Stimulated activated CD4-positive, alpha-beta T cell treated with anti-CD3 and anti-CD28 coated beads, Interleukin-1b, Interleukin-23, amount 100 ng/mL, for 1 hour (primary cell): ENCODE data around the gene MAN1A1.

Experiments used
- DNase-seq, 2 donors: peaks; one replicate each; pipeline ENCODE4 v3.0.0-alpha.2; 2020; ENCODE audit warnings: low read depth in 2 of 2

The MAN1A1 gene

DNA sequence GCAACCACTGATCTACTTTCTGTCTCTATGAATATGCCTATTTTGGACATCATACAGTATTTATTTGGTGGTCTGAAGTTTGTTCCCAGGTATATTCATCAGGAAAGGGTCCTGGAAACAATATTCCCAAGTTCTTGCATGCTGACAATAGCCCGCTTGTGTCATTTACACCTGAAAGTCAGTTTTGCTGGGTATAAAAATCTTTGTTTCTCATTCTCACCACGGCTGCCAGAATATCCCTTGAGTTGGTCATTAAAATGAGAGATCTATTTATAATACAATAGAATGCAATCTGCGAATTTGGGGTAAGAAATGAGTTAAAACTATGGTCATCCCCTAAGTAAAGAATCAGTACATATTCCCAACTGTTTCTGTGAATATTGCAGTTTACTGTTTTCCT is 79.0 kb downstream of the MAN1A1 start:
- no peak for DNase-seq

DNA sequence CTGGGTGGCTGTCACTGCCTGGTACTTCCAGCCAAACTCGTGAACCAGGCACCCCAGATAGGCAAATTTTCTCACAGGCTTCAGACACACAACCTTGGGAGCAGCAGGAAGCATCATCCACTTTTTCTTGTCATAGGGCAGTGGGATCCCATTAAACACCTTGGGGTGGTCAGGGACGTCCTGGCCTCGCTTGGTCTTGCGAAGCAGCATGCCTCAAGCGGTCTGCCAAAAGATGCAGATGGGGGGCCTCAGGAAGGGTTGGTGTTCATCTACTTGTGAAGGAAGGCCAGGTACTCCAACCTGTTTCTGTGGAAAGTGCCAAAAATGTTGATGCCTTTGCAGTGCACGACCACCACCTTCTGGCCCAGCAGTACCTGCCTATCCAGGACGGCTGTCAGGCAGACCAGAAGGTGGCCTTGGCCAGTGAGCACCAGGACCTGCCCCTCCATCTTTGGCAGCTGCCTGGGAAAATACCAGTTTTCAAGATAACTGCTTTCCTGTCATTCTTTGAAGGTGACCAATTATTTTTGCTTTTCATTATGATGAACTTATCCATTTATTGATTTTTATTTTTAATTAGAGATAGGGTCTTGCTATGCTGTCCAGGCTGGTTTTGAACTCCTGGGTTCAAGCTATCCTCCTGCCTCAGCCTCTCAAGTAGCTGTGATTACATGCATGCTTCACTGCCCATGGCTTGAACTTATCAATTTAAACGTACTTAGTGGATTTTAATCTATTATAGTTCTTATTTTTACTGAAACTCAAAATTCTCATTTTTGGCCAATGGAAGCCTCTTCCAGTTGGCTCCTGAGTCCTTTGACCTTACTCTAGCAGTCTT is 80.1 kb downstream of the MAN1A1 start:
- DNase-seq: no peak

DNA sequence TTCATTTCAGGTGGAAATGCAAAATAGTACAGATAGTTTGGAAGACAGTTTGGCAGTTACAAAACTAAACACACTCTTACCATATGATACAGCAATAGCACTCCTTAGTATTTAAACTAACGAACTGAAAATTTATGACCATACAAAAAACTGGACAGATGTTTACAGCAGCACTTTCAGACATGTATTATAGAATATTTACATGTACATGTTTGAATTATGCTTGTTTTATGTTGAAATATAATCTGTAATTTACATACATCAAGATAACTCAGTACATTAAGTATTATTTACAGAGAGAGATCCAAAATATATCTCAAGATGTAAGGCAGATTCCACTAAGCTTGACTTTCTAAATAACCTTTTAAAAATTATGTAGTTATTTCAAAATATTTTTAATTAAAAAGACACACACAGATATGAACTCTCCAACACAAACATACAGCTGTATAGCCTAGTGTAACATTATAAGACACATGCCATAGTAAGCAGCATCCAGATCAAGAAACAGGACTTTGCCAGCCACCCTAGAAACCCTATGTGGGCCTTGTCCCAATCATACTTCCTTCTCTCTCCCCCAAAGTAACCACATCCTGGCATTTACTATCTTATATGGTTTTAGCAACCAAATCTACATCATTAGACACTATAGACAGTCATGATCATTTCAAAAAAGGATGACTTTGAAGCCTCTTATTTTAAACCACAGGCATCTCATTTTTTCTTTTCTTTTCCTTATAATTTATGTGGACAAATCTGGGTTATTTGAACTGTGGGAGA is 82.2 kb downstream of the MAN1A1 start:
- DNase-seq: no peak

DNA sequence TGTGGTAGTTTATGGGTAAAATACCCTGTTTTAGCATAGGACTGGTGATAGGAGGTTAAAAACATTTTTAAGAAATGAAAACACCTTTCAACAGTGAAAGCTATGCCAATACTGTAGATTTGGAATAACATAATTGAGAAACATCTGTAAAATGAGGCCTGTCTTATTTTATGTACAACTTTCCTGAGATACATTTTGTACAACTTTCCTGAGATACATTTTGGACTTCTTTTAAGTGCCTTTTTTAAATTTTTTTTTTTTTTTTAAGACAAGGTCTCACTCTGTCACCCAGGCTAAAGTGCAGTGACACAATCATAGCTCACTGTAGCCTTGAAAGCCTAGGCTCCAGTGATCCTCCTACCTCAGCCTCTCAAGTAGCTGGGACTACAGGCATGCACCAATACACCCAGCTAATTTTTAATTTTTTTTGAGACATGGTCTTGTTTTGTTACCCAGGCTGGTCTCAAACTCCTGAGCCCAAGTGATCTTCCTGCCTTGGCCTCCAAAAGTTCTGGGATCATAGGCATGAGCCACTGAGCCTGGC is 84.6 kb downstream of the MAN1A1 start:
- DNase-seq: no peak

DNA sequence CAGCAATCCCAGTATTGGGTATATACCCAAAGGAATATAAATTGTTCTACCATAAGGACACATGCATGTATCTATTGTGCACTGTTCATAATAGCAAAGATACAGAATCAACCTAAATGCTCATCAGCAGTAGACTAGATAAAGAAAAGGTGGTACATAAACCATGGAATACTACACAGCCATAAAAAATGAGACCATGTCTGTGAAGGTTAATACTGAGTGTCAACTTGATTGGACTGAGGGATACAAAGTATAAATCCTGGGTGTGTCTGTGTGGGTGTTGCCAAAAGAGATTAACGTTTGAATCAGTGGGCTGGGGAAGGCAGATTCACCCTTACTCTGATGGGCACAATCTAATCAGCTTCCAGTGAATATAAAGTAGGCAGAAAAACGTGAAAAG is 86.9 kb downstream of the MAN1A1 start:
- DNase-seq: no peak

DNA sequence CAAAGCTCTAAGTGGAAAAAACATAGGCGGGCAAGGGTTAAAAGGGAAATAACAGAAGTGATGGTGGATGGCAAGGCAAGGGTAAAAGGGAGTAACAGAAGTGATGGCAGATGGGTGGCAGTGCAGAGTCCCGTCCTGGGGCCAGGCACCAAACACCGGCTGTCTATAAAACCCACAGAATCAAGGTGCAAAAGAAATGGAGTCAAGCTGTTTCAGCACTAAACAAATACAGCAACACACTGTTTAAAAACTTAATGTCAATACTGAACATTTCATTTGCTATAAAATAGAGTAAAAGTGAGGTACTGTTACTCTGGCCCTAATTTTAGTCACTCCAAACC is 87.6 kb downstream of the MAN1A1 start:
- DNase-seq: no peak

DNA sequence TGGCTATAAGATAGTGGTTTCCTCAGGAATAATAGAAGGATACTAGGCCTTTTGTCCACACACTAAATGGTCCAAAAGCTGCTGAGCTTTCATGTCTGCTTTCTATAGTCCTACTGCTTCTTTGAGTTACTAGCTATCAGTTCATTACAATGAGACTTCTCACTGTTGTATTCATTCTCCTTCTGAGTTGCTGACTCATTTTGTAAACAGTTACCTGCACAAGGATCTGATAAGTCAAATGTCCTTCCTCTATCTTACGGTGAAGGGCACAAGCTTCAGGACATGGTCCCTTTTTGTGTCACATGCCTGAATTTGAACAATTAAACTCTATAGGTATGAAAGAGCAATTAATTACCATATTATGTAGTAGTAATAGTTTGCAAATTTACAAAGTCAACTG is 90.5 kb downstream of the MAN1A1 start:
- DNase-seq: no peak

DNA sequence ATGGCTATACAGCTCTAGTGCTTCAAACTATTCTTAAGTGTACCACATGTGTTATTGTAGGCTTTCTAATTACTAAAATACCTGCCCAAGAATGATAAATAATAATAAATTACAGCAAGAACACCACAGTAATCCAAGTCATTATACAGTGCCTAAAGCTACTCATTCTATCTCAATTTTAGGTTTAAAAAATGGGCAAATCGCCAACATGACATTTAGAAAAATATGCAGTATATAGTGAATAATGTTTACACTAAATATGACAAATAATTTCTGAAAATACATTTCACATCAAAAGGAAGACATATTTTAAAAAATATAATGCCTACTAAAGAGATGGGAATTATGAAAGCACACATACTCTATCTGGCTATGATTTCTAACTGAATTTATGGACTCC is 91.8 kb downstream of the MAN1A1 start:
- no peak for DNase-seq

DNA sequence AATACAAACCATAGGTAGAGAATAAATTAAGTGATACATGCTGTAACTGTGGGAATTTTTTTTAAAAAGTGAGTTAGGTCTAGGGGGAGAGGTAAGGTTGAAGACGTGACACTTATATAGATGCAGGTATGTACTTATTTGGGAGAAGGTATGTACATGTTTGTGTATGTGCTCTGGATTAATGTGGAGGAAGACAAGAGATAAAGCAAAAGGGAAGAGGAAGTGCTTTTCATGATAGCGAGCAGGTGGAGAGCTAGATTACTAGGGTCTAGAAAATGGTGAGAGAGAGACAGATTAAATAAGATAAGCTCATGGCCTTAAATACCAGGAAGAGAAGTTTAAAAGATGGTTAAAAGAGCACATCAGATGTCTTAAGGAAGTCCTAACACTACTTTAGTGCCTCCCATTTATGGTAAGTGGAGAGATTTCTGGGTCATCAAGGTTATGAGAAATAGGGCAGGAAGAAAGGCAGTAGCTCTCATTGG is 92.5 kb downstream of the MAN1A1 start:
- DNase-seq: no peak

DNA sequence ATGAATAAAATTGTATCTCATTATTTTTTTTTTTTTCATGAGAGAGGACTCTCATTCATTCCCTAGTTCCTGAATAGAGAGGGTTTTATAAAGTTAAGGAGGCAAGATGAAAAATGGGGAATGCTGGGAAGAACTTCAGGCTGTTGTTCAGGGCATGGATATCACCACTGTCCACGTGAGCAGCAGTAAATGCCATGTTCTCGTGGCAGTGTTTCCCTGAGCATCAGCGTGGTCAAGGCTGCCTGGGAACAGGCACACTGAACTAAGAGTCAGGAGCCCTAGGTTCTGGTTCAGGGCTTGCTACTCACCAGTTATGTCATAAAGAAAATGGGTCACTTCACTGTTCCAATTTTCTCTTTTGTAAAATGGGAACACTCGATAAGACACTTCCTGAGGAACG is 93.2 kb downstream of the MAN1A1 start:
- no peak for DNase-seq

DNA sequence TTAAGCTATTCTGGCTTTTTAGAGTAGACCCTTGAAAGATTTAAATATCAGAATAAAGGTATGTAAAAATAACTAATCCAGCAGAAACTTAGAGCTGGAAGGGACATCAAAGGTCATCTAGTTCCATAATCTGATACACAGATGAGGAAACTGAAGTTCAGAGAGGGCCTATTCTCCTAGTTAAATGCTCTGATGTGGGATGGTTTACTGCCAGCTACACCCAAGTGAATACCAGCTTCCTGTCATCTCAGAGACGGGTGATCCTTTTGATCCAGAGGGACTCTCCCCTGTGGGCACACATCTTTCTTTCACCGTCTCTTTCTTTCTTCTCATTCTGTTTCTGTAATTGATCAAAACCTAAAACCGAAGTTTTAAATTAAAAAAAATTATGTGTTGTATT is 94.1 kb downstream of the MAN1A1 start:
- DNase-seq: no peak

DNA sequence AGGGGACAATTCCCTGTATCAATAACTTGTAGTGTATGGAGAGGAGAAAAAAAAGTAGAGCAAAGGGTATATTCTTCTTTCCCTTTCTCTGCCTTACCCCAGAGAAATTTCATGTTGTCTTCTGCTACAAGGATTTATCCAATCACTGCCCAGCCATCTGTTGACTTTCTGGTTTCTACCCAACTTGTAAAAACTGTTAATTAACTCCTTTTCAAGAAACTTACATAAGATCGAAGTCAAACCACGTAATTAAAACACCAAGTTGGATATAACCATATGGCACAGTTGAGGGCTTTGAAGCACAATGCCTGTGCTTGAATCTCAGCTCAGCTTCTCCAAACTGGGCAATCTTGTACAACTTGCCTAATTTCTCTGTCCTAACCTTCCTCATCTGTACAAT is 99.5 kb downstream of the MAN1A1 start:
- no peak for DNase-seq

DNA sequence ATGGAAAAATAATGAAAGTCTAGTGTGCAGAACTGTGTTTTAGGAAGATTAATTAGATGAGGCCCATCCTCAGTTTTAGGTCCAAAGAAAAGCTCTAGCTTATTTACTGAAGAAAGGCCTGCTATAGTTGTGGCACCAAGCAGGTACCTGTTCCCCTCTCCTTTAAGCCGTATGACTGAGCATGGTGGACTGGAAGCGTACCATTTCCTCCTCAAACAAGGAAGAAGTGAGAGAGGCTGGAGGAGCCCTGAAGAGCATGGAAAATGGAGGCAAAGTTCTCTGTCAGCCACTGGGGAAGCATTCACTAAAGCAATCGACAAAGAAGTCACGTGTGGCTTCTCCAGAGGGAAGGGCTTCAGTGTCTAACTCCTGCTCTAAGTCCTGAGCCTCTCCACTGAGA is 100.2 kb downstream of the MAN1A1 start:
- DNase-seq: no peak

DNA sequence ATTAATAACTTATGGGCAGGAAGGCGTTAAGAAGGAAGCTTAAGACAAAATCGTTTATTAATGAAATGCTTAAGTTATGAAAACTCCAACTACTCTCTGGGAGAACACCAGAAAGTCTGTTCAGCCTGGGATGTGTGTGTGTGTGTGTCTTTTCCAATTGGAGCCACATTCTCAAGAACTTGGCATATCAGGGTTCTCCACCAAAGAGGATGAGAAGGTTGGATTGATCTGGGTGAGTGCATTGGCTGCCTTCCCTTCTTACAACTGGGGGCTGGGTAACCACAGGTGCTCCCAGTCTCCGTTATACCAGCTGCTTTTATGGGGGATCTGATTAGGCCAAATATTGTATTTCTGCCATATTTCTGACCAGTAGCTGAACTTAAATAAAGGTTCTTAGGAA is 102.1 kb downstream of the MAN1A1 start:
- DNase-seq: no peak

DNA sequence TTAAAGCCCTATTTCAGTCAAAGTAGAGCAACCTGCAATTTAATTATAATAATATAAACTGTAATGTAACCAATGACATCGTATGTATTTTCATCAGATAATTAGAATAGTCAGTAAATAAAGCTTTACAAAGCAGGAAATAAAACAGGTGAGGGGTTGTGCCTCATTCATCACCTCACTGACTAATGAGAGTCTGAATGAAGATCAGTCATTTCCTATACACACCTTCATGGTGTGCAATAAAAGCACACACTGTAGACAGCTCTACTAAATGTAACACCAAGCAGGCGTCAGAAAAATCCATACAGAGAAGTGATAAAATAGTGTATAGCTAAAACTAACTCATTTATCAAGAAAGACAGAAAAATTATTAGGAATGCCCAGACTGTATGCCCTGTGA is 105.9 kb downstream of the MAN1A1 start:
- DNase-seq: no peak

DNA sequence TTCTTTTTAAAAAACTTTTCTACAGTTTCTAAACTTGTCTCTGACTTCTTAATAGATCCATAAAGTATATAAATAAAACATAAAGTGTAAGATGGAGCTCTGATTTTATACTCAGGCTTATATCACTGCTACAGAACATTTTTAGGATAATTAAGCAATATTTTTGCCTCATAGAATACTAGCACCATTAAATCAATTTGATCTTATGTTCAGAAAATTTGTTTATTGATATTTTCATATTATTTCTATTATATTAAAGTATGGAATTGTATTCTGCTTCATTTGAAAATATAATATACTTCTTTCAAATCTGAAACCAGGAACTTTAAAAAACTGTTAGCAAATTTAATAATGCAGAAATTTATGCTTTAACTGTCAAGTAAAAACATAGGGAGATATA is 106.5 kb downstream of the MAN1A1 start:
- no peak for DNase-seq

DNA sequence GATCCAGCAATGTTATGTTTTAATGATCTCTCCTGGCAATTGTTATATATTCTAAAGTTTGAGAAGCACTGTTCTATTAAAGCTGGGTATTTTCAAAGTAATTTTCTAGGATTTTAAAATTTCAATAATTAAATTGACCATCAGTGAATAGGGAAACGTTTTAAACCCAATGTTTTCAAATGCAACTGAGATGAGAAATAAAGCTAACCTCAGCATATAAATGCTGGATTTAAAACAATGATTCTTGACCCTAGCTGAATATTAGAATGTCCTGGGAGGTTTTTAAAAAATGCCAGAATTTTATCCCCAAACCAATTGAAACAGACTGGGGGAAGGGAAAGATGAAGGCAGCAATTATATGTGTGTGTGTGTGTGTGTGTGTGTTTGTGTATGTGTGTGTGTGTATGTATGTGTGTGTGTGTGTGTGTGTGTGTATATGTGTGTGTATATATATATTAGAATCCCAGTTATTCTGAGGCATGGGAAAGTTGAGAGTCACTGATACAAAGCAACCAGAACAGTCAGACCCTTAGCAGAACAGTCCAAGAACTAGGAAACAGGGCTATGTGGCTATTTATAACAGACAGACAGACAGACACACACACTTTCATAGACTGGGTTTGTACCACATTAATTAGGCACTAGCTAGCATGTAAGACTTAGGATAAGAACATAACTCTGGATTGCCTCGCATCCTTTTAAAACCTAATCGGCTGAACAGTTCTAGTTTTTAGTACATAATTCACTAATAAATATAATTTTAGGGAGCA is 107.8 kb downstream of the MAN1A1 start:
- no peak for DNase-seq

DNA sequence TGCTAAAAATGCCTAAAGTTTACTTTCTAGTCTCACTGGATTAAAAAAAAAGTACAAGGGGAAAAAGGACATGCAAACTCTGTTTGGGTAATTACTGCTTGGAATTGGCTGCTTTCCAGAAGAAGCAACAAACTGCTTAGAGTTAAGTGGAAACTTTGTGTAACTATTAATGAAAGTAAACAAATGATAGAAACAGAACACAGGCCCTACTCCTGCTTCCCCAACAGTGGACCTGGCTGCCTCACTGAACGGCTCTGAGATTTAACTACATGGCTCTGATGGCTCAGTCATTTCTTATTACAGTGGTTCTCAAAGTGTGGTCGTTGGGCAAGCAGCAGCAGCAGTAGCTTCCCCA is 108.5 kb downstream of the MAN1A1 start:
- DNase-seq: no peak

DNA sequence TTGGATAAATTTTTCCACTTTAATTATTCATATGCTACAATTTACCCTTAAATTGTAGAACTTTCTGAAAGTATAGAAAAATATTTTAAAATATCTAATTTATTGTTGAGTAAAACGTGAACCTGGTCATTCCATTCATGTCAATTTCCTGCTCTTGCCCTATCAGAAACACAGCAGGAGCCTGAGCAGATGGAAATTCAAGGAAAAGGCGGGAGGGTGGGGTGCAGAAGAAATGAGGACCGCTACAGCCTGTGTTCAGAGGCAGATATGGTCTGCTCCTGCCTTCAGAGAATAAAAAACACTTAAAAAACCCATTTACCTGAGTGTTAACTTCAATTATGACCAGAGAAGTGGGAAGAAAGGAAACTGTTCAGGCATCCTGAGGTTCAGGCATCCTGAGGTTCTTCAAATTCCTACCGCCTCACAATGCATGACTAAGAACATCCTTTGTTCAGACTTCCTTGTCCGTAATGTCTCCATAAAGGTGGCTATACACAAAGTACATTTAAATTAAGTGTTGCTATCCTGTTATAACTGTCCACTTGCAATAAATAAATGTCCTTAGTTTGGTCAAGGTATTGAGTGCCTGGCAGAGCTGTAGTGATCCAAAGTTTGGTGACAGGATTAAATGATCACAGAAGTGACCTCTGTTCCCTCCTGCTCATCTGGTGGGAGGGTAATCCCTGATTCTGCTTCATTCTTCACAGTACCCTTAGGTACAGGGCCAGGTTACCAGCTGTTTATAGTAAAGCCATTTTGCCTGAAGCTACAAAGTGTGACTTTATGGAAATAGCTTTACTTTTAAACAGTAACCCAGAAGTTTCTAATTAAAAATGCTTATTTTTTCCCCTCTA is 109.1 kb downstream of the MAN1A1 start:
- DNase-seq: no peak

DNA sequence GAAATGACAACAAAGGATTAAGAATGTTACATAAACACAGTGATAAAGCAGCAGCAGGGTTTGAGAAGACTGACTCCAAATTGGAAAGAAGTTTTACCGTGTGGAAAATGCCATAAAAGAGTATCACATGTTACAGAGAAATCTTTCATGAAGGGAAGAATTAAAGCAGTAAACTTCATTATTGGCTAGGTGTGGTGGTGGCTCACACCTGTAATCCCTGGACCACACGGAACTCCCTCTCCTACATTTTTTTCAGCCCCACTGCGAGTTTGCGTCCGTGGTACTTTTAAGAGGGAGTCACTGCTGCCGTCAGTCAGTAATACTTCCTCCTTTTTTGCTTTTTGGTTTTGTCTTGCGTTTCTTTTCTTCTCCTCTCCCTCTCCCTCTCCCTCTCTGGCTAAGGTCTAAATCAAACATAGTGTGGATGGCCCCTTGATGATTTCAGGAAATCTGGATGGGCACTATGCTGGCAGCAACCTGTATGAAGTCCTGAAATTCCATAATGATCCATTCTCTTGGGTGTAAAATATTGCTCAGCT is 112.3 kb downstream of the MAN1A1 start:
- DNase-seq: no peak

DNA sequence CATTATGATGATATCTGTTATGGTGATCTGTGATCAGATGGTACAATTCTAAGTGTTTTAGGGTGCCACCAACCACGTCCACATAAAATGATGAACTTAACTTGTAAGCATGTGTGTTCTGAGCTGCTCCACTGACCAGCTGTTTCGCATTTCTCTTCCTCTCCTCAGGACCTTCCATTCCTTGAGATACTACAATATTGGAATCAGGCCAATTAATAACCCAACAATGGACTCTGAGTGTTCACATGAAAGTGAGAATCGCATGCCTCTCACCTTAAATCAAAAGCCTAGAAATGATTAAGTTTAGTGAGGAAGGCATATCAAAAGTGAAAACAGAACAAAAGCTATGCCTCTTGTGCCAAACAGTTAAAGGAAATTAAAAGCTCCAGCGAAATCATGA is 114.6 kb downstream of the MAN1A1 start:
- DNase-seq: no peak
